Endodermal cell (in vitro differentiated cells): ENCODE data around the gene NAA20. TPM values are rescaled to one million over a fixed set of nuclear protein-coding genes. Genes with fewer than 3 reads are reported as not detected.
A peak's percentile ranks its signal among the peaks of the same experiment; 100 is the strongest.

Experiments
- DNase-seq: peaks from one replicate; pipeline ENCODE4 v3.0.0-alpha.2; 2017
- H3K27ac ChIP-seq: 2 replicates; pipeline ENCODE4 v1.5.1; 2013; ENCODE audit warnings: mild to moderate bottlenecking, low read depth, low read length, moderate library complexity
- H3K27me3 ChIP-seq: 2 replicates; pipeline ENCODE4 v1.6.1; 2013; ENCODE audit warnings: mild to moderate bottlenecking, low read length, moderate library complexity; ENCODE audit not compliant: insufficient read depth, control insufficient read depth, poor library complexity, severe bottlenecking
- H3K36me3 ChIP-seq: 2 replicates; pipeline ENCODE4 v1.7.0; 2013; ENCODE audit warnings: mild to moderate bottlenecking, low read length, moderate library complexity; ENCODE audit not compliant: control insufficient read depth, insufficient read depth
- H3K4me1 ChIP-seq: one replicate; pipeline ENCODE4 v1.7.0; 2013; ENCODE audit warnings: low read length; ENCODE audit not compliant: control insufficient read depth, insufficient read depth
- H3K4me3 ChIP-seq: 2 replicates; pipeline ENCODE4 v1.5.1; 2013; ENCODE audit warnings: mild to moderate bottlenecking, low read length, moderate library complexity
- H3K9ac ChIP-seq: 2 replicates; pipeline ENCODE4 v1.6.1; 2013; ENCODE audit warnings: mild to moderate bottlenecking, low read length, moderate library complexity; ENCODE audit not compliant: poor library complexity, severe bottlenecking; ENCODE audit errors: extremely low read depth
- H3K9me3 ChIP-seq: 2 replicates; pipeline ENCODE4 v1.6.1; 2013; ENCODE audit warnings: mild to moderate bottlenecking, low read length, moderate library complexity; ENCODE audit not compliant: control insufficient read depth
- H3K27ac Mint-ChIP-seq: 2 replicates; pipeline ENCODE4 v1.8.0; 2020; ENCODE audit warnings: mixed read lengths
- H3K27me3 Mint-ChIP-seq: 2 replicates; pipeline ENCODE4 v1.8.0; 2021; ENCODE audit warnings: mild to moderate bottlenecking, mixed read lengths; ENCODE audit not compliant: insufficient read depth
- H3K36me3 Mint-ChIP-seq: 2 replicates; pipeline ENCODE4 v1.8.0; 2020; ENCODE audit warnings: low read depth, mixed read lengths
- H3K4me1 Mint-ChIP-seq: 2 replicates; pipeline ENCODE4 v1.8.0; 2020; ENCODE audit warnings: mixed read lengths
- H3K4me3 Mint-ChIP-seq: 2 replicates; pipeline ENCODE4 v1.8.0; 2020; ENCODE audit warnings: mild to moderate bottlenecking, moderate library complexity, mixed read lengths
- H3K9me3 Mint-ChIP-seq: 2 replicates; pipeline ENCODE4 v1.8.0; 2020; ENCODE audit warnings: mild to moderate bottlenecking, mixed read lengths
- WGBS, 2 experiments: methylation state at CpG; one replicate each; pipeline versions ENCODE4 v1.1.5 to v1.1.7; 2013; ENCODE audit warnings: missing lambda C conversion rate in 2 of 2, mixed read lengths in 1 of 2; ENCODE audit not compliant: insufficient coverage in 1 of 2, insufficient read length in 1 of 2; 5-methylcytosine and 5-hydroxymethylcytosine counted together
- total RNA-seq, 2 donors: library from RNA; stranded (reverse); fragmentation: NEBNext Ultra II Directional in 1 of 2; extraction: Animal tissue kit (Norgen Biotek cat#: 25700) in 1 of 2; gene quantifications; 2 replicates in 1 of 2; 3 replicates in 1 of 2; pipeline ENCODE4 v1.2.1, GENCODE V29; 2021
- TF ChIP-seq, protein P1 (sequence below): fragments of 200-600 bp; sonication (generic); conservative IDR thresholded peaks from 2 replicates; pipeline ENCODE4 v1.5.0; 2021; ENCODE audit warnings: antibody characterized with exemption, mild to moderate bottlenecking

Gene NAA20
- total RNA-seq, 2 donors from 2014 or later = 35.1 to 39.4 TPM

DNA sequence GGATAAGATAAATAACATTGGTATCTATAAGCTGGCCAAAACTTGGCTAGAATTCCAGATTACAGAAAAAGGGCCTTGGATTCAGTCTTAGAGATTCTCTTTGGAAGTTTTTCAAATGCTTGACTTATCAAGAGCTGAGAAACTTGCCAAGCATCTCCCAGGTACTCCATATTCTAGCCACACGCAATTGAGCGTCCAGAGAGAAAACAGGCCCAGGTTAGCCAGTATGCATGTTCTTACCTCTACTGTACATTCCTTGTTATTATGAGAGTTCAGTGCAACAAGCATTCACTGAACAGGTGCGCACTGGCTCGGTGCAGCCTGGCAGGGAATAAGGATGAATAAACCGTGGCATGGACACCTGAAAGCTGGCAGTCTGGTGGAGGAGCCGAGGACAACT, 21.4 kb downstream of the NAA20 start:
- Histone ChIP-seq H3K9me3 (no peaks in the 10 kb centered on the region), H3K27me3 (no peaks in the 10 kb centered on the region), H3K9ac (no peak overlapping the region), H3K36me3 (peaks cover 94% of the 10 kb centered on the region), H3K4me1 (no peaks in the 10 kb centered on the region), H3K4me3 (no peak overlapping the region), H3K27ac (no peak overlapping the region)
- Mint-ChIP-seq H3K36me3 (peaks cover 69% of the 10 kb centered on the region), H3K27me3 (no peaks in the 10 kb centered on the region), H3K9me3 (no peaks in the 10 kb centered on the region), H3K4me1 (peaks cover 5% of the 10 kb centered on the region), H3K27ac (peak overlapping the region; percentile 27), H3K4me3 (no peak overlapping the region)
- 92 to 95% methylated on average over 5 to 6 of the region's 6 CpGs for WGBS, 2 experiments
- no peak for DNase-seq
- TF ChIP-seq, protein P1, sequence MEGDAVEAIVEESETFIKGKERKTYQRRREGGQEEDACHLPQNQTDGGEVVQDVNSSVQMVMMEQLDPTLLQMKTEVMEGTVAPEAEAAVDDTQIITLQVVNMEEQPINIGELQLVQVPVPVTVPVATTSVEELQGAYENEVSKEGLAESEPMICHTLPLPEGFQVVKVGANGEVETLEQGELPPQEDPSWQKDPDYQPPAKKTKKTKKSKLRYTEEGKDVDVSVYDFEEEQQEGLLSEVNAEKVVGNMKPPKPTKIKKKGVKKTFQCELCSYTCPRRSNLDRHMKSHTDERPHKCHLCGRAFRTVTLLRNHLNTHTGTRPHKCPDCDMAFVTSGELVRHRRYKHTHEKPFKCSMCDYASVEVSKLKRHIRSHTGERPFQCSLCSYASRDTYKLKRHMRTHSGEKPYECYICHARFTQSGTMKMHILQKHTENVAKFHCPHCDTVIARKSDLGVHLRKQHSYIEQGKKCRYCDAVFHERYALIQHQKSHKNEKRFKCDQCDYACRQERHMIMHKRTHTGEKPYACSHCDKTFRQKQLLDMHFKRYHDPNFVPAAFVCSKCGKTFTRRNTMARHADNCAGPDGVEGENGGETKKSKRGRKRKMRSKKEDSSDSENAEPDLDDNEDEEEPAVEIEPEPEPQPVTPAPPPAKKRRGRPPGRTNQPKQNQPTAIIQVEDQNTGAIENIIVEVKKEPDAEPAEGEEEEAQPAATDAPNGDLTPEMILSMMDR = no peak

DNA sequence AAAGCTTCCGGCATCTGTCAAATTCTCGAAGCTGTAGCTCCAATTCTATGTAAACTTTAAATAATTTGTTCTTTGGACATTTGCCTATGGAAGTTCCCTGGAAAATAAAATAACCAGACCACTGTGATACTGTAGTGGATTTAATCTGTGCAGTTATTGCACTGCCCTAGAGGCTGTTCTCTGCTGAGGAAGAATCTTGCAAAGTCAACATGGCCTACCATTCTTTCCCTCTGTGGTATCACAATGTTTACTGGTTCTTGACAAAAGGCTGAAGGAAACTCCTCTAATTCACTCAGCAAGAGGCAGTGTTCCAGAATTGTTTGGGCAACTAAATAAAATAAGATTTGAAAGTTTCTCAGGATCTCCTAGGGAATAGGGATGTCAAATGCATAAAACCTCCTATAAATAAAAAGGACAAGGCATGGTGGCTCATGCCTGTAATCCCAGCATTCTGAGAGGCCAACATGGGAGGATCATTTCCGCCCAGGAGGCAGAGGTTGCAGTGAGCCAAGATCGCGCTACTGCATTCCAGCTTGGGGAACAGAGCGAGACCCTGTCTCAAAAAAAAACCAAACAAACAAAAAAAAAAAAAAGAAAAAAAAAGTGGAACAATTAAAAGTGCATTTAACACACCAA, 22.7 kb downstream of the NAA20 start:
- Histone ChIP-seq H3K27ac (no peak overlapping the region), H3K4me3 (no peak overlapping the region), H3K36me3 (peaks cover 98% of the 10 kb centered on the region), H3K4me1 (no peaks in the 10 kb centered on the region), H3K9ac (no peak overlapping the region), H3K9me3 (no peaks in the 10 kb centered on the region), H3K27me3 (no peaks in the 10 kb centered on the region)
- TF ChIP-seq, protein P1 = no peak
- H3K36me3 Mint-ChIP-seq = peaks cover 76% of the 10 kb centered on the region
- H3K27ac Mint-ChIP-seq = no peak overlapping the region
- H3K27me3 Mint-ChIP-seq = no peaks in the 10 kb centered on the region
- H3K4me1 Mint-ChIP-seq = peaks cover 5% of the 10 kb centered on the region
- no peak for DNase-seq
- no peaks in the 10 kb centered on the region for H3K9me3 Mint-ChIP-seq
- 81 to 100% methylated on average over 3 to 5 of the region's 6 CpGs for WGBS, 2 experiments
- no peak overlapping the region for H3K4me3 Mint-ChIP-seq

DNA sequence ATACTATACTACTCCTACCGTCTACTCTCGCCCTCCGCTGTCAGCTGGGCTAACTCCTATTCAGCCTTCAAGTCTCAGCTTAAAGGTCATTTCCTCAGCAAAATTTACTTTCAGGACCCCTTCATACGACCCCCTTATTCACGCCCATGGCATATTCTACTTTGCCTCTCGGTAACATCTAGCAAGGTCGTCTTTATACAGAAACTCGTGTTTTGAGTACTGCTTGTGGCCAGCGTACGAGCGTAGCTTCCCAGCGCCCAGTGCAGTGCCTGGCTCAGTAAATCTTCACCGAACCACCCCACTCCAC, 34.6 kb downstream of the NAA20 start:
- WGBS, 2 experiments = 2 to 3% methylated on average over 10 to 13 of the region's 13 CpGs
- Histone ChIP-seq H3K27ac (peak overlapping the region; percentile 59), H3K27me3 (peaks cover 8% of the 10 kb centered on the region), H3K9me3 (no peaks in the 10 kb centered on the region), H3K9ac (peak overlapping the region; percentile 77), H3K4me1 (no peaks in the 10 kb centered on the region), H3K36me3 (peaks cover 37% of the 10 kb centered on the region), H3K4me3 (peak overlapping the region; percentile 97)
- Mint-ChIP-seq H3K4me3 (peak overlapping the region; percentile 99), H3K27me3 (no peaks in the 10 kb centered on the region), H3K36me3 (peaks cover 34% of the 10 kb centered on the region), H3K27ac (peak overlapping the region; percentile 98), H3K4me1 (peaks cover 4% of the 10 kb centered on the region), H3K9me3 (no peaks in the 10 kb centered on the region)
- no peak for DNase-seq
- TF ChIP-seq, protein P1 = no peak
